ENCODE measurements around the gene EPS15.
A peak's percentile ranks its signal among the peaks of the same experiment; 100 is the strongest.
"Not testable (repeated sequence)": the region's sequence is repeated elsewhere in the genome, so short reads cannot be mapped to it uniquely, and the experiment has no call there.

EPS15 gene

DNA sequence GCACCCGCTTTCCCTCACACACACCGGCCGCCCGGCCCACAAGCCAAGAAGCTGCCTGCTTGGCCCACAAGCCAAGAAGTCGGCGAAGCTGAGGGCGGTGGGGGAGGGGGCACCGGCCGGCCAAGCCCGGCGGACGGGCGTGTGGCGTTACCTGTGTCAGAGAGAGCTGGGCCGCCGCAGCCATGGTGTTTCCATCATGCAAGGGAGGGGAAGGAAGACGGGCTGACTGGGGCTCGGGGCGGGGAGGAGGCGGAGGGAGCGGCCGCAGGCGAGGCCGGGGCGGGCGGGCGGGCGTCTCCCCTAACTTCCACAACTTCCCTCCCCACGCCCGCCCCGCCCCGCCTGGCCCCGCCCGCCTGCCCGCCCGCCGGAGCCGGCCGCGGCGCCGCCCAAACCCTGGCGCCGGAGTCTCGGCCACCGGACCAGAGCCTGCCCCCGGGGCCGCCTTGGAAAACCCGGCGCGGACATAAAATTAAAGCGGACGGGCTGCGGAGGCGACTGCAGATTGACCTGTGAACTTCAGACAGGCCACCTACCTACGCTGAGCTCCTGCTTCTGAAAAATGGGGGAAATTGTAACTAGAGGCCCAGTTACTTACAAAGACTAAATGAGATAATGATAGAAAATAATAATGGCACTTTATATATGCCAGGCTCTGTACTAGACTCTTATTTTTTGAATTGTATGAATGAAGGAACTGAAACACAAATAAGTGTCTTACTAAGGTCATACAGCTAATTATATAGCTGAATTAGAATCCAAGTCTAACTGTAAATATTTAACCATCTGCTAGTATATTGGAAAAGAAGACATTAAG lies at the start of gene EPS15:
Gene EPS15 (minus strand): TSS at position 219 of the 817 bp plus-strand sequence. CDS start 35 bp downstream, at position 184.
- peak; percentile 77 to 78 for DNase-seq

DNA sequence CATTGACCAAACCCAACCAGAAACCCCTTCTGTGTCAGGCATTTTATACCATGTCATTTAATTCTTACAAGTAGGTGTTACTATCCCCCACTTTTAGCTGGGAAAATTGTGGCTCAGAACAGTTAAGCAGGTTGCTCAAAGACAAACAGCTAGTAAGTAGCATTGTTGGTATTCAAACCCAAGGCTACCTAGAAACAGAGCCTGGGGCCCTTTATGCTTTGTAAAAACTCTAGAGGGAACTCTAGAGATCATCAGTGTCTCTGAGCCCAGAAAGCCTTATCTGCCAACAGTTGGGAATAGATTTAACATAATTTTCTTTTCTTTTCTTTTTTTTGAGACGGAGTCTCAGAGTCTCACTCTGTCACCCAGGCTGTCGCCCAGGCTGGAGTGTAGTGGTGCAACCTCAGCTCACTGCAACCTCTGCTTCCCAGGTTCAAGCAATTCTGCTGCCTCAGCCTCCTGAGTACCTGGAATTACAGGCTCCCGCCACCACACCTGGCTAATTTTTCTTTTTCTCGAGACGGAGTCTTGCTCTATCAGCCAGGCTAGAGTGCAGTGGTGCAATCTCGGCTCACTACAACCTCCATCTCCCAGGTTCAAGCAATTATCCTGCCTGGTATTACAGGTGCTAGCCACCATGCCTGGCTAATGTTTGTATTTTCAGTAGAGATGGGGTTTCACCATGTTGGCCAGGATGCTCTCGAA lies 49.3 kb upstream of the EPS15 start:
- DNase-seq = no peak

DNA sequence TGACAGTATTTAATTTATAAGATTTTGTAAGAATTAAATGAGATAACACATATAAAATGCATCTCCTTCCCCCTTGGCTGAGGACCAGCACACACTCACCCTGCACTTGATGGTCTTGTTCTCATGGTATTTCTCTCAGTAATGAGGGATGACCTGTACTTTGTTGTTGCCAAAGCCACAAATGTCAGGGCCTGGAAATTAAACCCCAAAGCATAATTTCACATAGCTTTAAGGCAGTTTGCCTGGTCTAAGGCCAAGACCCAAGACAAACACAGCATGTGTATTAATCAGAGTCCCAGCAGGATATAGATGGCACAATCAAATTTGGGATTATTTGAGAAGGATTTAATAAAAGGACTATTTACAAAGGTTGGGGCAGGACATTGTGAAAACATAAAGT lies 48.6 kb upstream of the EPS15 start:
- DNase-seq = no peak

- no peak for DNase-seq
Measured at GRCh38 chr1:51566260-51566659, 47.2 kb upstream of the EPS15 start.

DNA sequence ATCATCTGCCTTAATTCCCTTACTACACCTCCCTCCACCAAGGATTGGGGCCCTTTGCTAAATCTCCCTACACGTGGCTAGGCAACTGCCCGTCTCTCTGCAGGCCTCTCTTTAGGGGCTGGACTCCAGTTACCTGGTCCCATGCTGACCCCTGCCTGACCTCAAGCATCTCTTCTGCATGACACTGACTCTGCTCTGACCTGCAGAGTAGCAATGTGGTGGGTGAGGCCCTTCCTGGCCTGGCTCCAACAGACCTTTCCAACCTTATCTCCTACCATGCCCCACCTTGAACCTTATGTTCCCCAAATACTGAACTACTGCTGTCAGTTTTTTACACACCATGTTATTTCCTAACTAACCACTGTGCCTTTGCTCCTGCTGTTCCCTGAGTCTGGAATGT lies 45.9 kb upstream of the EPS15 start:
- no peak for DNase-seq

DNA sequence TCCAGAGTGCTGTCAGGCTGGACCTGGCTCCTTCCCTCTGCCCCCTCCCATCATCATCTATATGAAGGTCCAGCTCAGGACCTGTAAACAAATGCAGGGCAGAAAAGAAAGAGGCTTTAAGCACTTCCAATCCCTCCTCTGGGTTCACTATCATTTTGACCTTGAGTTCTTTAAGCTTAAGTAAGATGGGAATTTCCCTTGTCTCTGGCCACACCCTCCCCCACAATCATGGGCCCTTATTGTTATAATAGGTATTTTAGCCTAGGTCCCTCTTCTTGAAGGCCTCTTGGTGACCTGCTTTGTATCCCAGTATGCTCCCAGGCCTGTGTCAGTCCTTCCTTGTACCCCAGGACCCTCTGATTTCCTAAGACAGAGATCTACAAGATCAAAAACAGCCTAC lies 45.1 kb upstream of the EPS15 start:
- DNase-seq = no peak

DNA sequence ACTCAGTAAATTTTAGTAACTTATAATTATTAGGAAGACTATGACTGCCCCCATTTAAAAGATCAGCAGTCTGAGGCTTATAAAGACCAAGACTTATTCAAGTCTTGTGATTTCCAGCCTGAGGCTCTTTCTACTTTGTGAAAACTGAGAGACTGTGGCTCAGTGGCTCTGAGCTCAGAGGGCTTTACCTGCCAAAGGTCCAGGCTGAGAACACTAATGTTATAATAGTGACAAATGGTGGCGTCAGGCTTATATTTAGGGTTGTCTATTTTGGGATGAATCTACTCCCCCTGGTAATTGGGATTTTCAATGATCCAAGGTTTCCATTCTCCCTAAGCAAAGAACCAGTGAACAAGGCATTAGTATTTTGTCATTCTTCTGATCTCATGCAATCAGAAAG lies 42.6 kb upstream of the EPS15 start:
- DNase-seq = no peak

DNA sequence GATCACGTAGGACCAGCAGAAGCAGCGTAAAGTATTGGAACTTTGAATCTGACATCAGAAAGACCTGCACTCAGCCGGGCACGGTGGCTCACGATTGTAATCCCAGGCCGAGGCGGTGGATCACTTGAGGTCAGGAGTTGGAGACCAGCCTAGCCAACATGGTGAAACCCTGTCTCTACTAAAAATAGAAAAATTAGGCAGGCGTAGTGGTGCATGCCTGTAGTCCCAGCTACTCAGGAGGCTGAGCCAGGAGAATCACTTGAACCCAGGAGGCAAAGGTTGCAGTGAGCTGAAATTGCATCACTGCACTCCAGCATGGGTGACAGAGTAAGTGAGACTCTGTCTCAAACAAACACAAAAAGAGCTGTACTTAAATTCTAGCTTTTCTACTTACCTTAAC lies 41.8 kb upstream of the EPS15 start:
- DNase-seq = not testable (repeated sequence)

DNA sequence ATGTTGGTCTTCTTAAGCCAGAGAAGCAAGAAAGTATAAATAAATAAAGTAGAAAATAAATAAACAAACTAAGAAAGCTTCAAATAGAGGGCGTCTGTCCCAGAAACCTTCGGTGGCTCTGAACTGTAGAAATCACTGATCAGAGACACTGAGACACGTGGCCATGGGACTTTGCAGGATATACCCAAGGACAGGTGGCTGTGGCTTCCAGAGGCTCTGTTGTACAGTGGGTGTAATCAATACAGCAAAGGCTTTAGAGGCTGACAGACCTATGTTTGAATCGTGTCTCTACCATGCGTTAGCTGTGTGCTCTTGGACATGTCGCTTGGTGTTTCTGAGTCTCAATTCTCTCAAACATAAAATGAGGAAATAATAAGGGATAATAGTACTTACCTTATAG lies 41.0 kb upstream of the EPS15 start:
- DNase-seq = no peak

DNA sequence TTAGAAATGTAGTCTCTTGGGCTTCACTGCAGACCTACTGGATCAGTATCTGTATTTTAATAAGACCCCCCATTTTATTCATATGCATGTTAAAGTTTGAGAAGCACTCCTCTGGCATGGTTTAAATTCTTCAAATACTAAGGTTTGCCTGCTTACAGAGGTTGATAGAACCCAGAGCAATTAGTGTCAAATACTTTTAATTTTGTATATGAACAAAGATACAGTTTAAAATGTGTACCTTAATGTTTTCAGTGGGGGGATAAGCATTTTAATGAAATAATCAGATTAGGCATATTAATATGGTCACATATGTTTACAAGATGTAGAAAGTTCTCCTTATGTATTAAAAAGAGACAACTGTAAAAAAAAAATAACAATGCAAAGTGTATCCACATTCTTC lies 40.4 kb upstream of the EPS15 start:
- DNase-seq = no peak

- no peak for DNase-seq
Measured at GRCh38 chr1:51559064-51559500, 40.0 kb upstream of the EPS15 start.

GRCh38 chr1:51558375-51558924 lies 39.4 kb upstream of the EPS15 start:
- no peak for DNase-seq

DNA sequence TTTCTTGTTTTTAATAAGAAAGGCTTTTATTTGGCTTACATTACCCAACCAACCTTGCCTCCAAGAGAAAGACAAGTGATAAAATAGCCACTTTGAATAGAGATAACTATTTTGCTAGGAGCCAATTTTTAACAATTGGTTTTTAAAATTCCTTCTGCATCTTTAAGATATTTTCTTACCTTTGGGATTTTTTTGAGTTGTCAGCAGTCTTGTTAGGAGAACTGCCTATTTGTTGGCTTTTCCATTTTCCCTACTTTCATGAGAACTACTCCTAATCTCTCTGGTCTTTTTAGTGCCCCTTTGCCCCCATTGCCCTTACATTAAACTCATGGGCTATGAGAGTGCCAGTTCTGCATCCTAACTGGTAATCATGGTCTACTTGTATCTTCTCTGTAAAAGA lies 38.1 kb upstream of the EPS15 start:
- DNase-seq = no peak

DNA sequence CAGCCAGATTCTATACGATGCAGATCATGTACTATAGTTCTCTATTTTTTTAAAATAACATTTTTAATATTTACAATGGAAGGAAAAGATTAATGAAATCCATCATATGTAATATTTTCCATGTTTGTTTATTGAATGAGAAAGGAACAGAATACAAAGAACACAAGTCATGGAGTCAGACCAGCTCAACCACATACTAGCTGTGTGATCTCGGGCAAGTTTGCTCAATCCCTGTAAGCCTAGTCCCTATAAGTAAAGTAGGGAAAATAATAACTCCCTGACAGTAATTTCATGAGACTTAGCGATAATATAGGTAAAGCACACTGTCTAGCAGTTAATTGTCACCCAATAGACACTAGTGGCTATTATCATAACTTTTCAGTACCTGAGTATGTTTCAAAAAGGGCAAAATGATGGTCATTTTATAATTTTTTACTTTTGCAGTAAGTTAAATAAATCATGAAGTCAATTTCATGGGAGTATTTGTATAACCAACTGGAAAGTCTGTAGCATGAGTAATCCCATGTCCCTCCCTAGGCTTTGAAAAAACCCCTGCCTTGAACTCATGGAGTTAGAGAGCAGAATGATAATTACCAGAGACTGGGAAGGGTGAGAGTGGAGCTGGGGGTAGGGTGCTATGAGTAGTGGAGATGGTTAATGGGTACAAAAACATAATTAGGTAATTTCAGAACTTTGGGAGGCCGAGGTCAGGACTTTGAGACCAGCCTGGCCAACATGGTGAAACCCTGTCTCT lies 37.0 kb upstream of the EPS15 start:
- DNase-seq = no peak

- no peak for DNase-seq
Measured at GRCh38 chr1:51553911-51554310, 34.8 kb upstream of the EPS15 start.

DNA sequence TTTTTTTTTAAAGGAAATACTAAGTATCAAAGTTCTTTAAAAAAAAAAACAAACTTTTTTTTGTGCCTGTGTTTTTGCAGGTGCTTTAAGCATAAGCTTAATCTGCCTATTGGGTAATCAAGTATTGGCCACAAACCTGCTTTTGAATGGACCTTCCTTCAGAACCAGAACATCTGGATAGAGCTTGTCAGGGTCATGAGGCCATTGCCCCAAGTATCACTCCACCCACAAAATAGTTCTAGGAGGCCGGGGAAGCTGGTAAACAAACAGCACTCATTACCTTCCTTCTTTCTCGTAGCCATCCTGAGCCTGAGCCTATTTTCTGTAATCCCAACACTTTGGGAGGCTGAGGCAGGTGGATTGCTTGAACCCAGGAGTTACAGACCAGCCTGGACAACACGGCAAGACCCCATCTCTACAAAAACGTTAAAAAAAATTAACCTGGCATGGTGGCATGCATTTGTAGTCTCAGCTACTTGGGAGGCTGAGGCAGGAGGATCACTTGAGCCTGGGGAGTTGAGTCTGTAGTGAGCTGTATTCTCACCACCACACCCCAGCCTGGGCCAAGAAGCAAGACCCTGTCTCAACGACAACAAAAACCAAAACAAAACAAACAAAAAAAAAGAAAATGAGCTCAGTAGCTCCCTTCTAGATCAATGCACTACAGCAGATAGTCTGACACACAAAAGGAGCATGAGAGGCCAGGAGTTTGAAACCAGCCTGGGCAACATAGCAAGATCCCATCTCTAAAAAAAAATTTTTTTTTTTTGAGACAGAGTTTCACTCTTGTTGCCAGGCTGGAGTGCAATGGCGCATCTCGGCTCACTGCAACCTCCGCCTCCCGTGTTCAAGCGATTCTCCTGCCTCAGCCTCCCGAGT lies 34.1 kb upstream of the EPS15 start:
- no peak for DNase-seq

GRCh38 chr1:51551848-51552296 lies 32.8 kb upstream of the EPS15 start:
- no peak for DNase-seq

- DNase-seq = no peak
Measured at GRCh38 chr1:51551081-51551480, 32.0 kb upstream of the EPS15 start.

GRCh38 chr1:51549901-51550300 lies 30.8 kb upstream of the EPS15 start:
- DNase-seq = no peak

GRCh38 chr1:51549016-51549619 lies 30.1 kb upstream of the EPS15 start:
- no peak for DNase-seq

DNA sequence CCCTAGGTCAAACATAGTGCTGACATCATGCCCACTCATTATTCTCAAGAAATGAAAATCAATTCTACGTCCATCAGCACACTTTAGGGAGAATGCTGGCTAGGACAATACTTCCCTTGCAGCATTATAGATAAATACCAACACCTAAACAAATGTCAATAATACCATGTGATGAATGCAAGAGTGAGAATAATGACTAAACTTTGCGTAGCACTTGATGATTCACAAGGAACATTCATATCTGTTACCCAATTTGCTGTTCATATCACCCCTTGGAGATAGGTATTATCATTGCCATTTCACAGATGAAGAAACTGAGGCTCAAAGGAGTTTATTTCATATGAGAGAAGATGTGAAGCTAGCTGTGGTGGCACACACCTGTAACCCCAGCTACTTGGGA lies 24.8 kb upstream of the EPS15 start:
- DNase-seq = no peak

All from activated CD4-positive, alpha-beta T cell treated with anti-CD3 and anti-CD28 coated beads, Interleukin-2, amount 50 U/mL, for 4 hours (primary cell).